ENCODE data around the gene ATF3.

Gene ATF3

GRCh38 chr1:212581034-212581433 is 27.5 kb upstream of the ATF3 start:
- no peak overlapping the region for H3K27ac ChIP-seq (ENCODE audit: low read length)
- H3K27me3 ChIP-seq (ENCODE audit: insufficient read depth, low read length, poor library complexity) = peaks cover 8% of the 10 kb centered on the region
- ATAC-seq (ENCODE audit: insufficient read depth, low read depth) (no peak), DNase-seq (no peak)
- no peak overlapping the region for H3K9ac ChIP-seq (ENCODE audit: low read depth, low read length)
- no peak overlapping the region for H2AFZ ChIP-seq (ENCODE audit: low read depth, low read length)
- no peaks in the 10 kb centered on the region for H3K4me1 ChIP-seq (ENCODE audit: insufficient read depth, low read length)
- no peaks in the 10 kb centered on the region for H3K79me2 ChIP-seq (ENCODE audit: insufficient read depth, low read length)
- no peaks in the 10 kb centered on the region for H3K9me3 ChIP-seq (ENCODE audit: insufficient read depth, low read length, severe bottlenecking)
- no peak overlapping the region for H3K4me3 ChIP-seq (ENCODE audit: low read depth in 1 of 2, low read length in 2 of 2)
- TF ChIP-seq EZH2 (IDR thresholded peaks at IDR 0.05; ENCODE audit: borderline replicate concordance, low read depth, low read length, severe bottlenecking) = no peak
- TF ChIP-seq CTCF (IDR thresholded peaks at IDR 0.05; ENCODE audit: borderline replicate concordance, extremely low read depth, low read length, poor library complexity, severe bottlenecking) = no peak
- no peaks in the 10 kb centered on the region for H3K36me3 ChIP-seq (ENCODE audit: insufficient read depth, low read length)
- H3K4me2 ChIP-seq (ENCODE audit: insufficient read depth, low read length) = no peak overlapping the region
- no peaks in the 10 kb centered on the region for H4K20me1 ChIP-seq (ENCODE audit: insufficient read depth, low read length)

- H3K9me3 ChIP-seq (ENCODE audit: insufficient read depth, low read length, severe bottlenecking) = no peaks in the 10 kb centered on the region
- DNase-seq (no peak), ATAC-seq (ENCODE audit: insufficient read depth, low read depth) (no peak)
- peaks cover 8% of the 10 kb centered on the region for H3K27me3 ChIP-seq (ENCODE audit: insufficient read depth, low read length, poor library complexity)
- TF ChIP-seq CTCF (IDR thresholded peaks at IDR 0.05; ENCODE audit: borderline replicate concordance, extremely low read depth, low read length, poor library complexity, severe bottlenecking) (no peak), EZH2 (IDR thresholded peaks at IDR 0.05; ENCODE audit: borderline replicate concordance, low read depth, low read length, severe bottlenecking) (no peak)
- no peak overlapping the region for H2AFZ ChIP-seq (ENCODE audit: low read depth, low read length)
- no peaks in the 10 kb centered on the region for H3K79me2 ChIP-seq (ENCODE audit: insufficient read depth, low read length)
- H3K36me3 ChIP-seq (ENCODE audit: insufficient read depth, low read length) = no peaks in the 10 kb centered on the region
- no peak overlapping the region for H3K4me2 ChIP-seq (ENCODE audit: insufficient read depth, low read length)
- H3K27ac ChIP-seq (ENCODE audit: low read length) = no peak overlapping the region
- H3K4me3 ChIP-seq (ENCODE audit: low read depth in 1 of 2, low read length in 2 of 2) = no peak overlapping the region
- no peak overlapping the region for H3K9ac ChIP-seq (ENCODE audit: low read depth, low read length)
- no peaks in the 10 kb centered on the region for H4K20me1 ChIP-seq (ENCODE audit: insufficient read depth, low read length)
- no peaks in the 10 kb centered on the region for H3K4me1 ChIP-seq (ENCODE audit: insufficient read depth, low read length)
These were observed 26.3 kb upstream of the ATF3 start for GRCh38 chr1:212582291-212582690.

- H3K4me1 ChIP-seq (ENCODE audit: insufficient read depth, low read length) = no peaks in the 10 kb centered on the region
- ATAC-seq (ENCODE audit: insufficient read depth, low read depth) = no peak
- H2AFZ ChIP-seq (ENCODE audit: low read depth, low read length) = no peak overlapping the region
- peaks cover 9% of the 10 kb centered on the region for H3K27me3 ChIP-seq (ENCODE audit: insufficient read depth, low read length, poor library complexity)
- H3K79me2 ChIP-seq (ENCODE audit: insufficient read depth, low read length) = no peaks in the 10 kb centered on the region
- H3K27ac ChIP-seq (ENCODE audit: low read length) = no peak overlapping the region
- no peaks in the 10 kb centered on the region for H4K20me1 ChIP-seq (ENCODE audit: insufficient read depth, low read length)
- no peak overlapping the region for H3K9ac ChIP-seq (ENCODE audit: low read depth, low read length)
- no peaks in the 10 kb centered on the region for H3K9me3 ChIP-seq (ENCODE audit: insufficient read depth, low read length, severe bottlenecking)
- TF ChIP-seq CTCF (IDR thresholded peaks at IDR 0.05; ENCODE audit: borderline replicate concordance, extremely low read depth, low read length, poor library complexity, severe bottlenecking) = no peak
- TF ChIP-seq EZH2 (IDR thresholded peaks at IDR 0.05; ENCODE audit: borderline replicate concordance, low read depth, low read length, severe bottlenecking) = no peak
- no peak overlapping the region for H3K4me2 ChIP-seq (ENCODE audit: insufficient read depth, low read length)
- no peak overlapping the region for H3K4me3 ChIP-seq (ENCODE audit: low read depth in 1 of 2, low read length in 2 of 2)
- no peak for DNase-seq
- H3K36me3 ChIP-seq (ENCODE audit: insufficient read depth, low read length) = no peaks in the 10 kb centered on the region
These were observed 25.5 kb upstream of the ATF3 start for GRCh38 chr1:212582808-212583615.
